Fibroblast of skin of right quadriceps (primary cell): ENCODE results near the gene NEIL3.
"Not testable (repeated sequence)": the region's sequence is repeated elsewhere in the genome, so short reads cannot be mapped to it uniquely, and the experiment has no call there.

ENCODE experiments used
- DNase-seq: peaks from one replicate; pipeline ENCODE4 v3.0.0-alpha.2; 2013

Gene NEIL3

GRCh38 chr4:177302371-177303100 is 7.1 kb upstream of the NEIL3 start:
- peak; percentile 57 for DNase-seq

GRCh38 chr4:177304094-177304493 is 5.6 kb upstream of the NEIL3 start:
- DNase-seq, result no peak

- DNase-seq, result not testable (repeated sequence)
Observed at GRCh38 chr4:177304864-177305263, 4.8 kb upstream of the NEIL3 start.

- DNase-seq, result peak; percentile 47
Observed at GRCh38 chr4:177308125-177308524, 1.5 kb upstream of the NEIL3 start.

- DNase-seq, result no peak
Observed at GRCh38 chr4:177308847-177309521, 690 bp upstream of the NEIL3 start.

- no peak for DNase-seq
Observed at GRCh38 chr4:177311589-177311988, 1.9 kb downstream of the NEIL3 start.

GRCh38 chr4:177313263-177313662 is 3.6 kb downstream of the NEIL3 start:
- DNase-seq, result peak; percentile 38

GRCh38 chr4:177315767-177316464 is 6.2 kb downstream of the NEIL3 start:
- DNase-seq, result peak; percentile 10

GRCh38 chr4:177320721-177321120 is 11.0 kb downstream of the NEIL3 start:
- no peak for DNase-seq

GRCh38 chr4:177321647-177322046 is 12.0 kb downstream of the NEIL3 start:
- no peak for DNase-seq

- DNase-seq, result no peak
Observed at GRCh38 chr4:177322266-177322665, 12.6 kb downstream of the NEIL3 start.

- DNase-seq, result no peak
Observed at GRCh38 chr4:177322881-177323280, 13.2 kb downstream of the NEIL3 start.

- no peak for DNase-seq
Observed at GRCh38 chr4:177323416-177323815, 13.7 kb downstream of the NEIL3 start.

- DNase-seq, result no peak
Observed at GRCh38 chr4:177332119-177332518, 22.4 kb downstream of the NEIL3 start.

- peak; percentile 55 for DNase-seq
Observed at GRCh38 chr4:177339477-177340374, 30.1 kb downstream of the NEIL3 start.

- DNase-seq, result no peak
Observed at GRCh38 chr4:177348348-177348747, 38.7 kb downstream of the NEIL3 start.

- no peak for DNase-seq
Observed at GRCh38 chr4:177349191-177349590, 39.5 kb downstream of the NEIL3 start.

GRCh38 chr4:177351622-177352244 is 42.1 kb downstream of the NEIL3 start:
- DNase-seq, result no peak

GRCh38 chr4:177356206-177356605 is 46.5 kb downstream of the NEIL3 start:
- peak; percentile 16 for DNase-seq

- no peak for DNase-seq
Observed at GRCh38 chr4:177356921-177357320, 47.2 kb downstream of the NEIL3 start.

- peak; percentile 44 for DNase-seq
Observed at GRCh38 chr4:177367336-177367735, 57.7 kb downstream of the NEIL3 start.

GRCh38 chr4:177369372-177369771 is 59.7 kb downstream of the NEIL3 start:
- peak; percentile 27 for DNase-seq
